Heart left ventricle (tissue), 13 donors: ENCODE measurements around the gene CCNA1.

Source experiments
- POLR2A ChIP-seq, 2 donors: fragments of 450-650 bp; IDR thresholded peaks; one replicate each; pipeline ENCODE4 v1.6.1; 2017; ENCODE audit warnings: antibody characterized with exemption in 2 of 2, mild to moderate bottlenecking in 2 of 2, moderate library complexity in 2 of 2
- TF ChIP-seq, protein P1 (sequence below), 12 donors: fragments of 200-600 bp; sonication (generic) in 4 of 12; IDR thresholded peaks; one replicate each; pipeline versions ENCODE4 v1.5.0 to v1.8.0; 2018 to 2022; ENCODE audit warnings: antibody characterized with exemption in 12 of 12, mild to moderate bottlenecking in 5 of 12
- donor health status: ischemic (EF 13 %, LVEDD 7.1; RV severe dilation, severe dysfunction).
- donor health status: DM: no; HTN: yes; CAD: no.
- donor health status: DM: no; HTN: no; CAD: no.
- donor health status: ischemic (EF 25% LVEDD 6.9; RV normal size, moderate dysfunction).
- donor health status: ischemic (EF 25% LVEDD 5.7; RV mildly dilated, moderate dysfunction).
- donor health status: ischemic (EF 35%, LVEDD 5.7; RV mildly dilated, moderate dysfunction).
- donor health status: nonischemic (EF 11% LVEDD 7.7; RV severe dilation, severe dysfunction).
- donor health status: DM: yes; HTN: yes; CAD: no.
- donor health status: PGD.
- donor health status: ischemic (EF 29% LVEDD 5.4; RV normal size, mild dysfunction).
- donor health status: nonischemic (EF 23%, LVEDD 6.1; RV moderate dilation, normal function).

DNA sequence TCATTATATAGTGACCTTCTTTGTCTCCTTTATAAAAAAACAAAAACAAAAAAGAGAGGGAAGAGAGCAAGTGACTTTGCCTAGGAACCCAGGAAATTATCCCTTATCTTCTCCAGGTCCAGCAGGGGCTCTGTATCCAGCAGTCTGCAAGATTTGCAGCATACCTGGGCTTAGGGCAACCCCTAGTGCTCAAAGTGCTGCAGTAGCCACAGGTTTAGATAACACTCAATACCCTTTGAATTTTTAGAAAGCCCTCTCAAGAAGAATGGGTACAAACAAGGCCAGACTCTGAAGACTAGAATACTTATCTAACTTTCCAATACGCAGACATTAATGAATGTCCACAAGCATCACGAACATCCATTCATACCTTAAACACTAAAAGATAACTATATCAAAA is 43.2 kb downstream of the CCNA1 start:
- TF ChIP-seq, protein P1, sequence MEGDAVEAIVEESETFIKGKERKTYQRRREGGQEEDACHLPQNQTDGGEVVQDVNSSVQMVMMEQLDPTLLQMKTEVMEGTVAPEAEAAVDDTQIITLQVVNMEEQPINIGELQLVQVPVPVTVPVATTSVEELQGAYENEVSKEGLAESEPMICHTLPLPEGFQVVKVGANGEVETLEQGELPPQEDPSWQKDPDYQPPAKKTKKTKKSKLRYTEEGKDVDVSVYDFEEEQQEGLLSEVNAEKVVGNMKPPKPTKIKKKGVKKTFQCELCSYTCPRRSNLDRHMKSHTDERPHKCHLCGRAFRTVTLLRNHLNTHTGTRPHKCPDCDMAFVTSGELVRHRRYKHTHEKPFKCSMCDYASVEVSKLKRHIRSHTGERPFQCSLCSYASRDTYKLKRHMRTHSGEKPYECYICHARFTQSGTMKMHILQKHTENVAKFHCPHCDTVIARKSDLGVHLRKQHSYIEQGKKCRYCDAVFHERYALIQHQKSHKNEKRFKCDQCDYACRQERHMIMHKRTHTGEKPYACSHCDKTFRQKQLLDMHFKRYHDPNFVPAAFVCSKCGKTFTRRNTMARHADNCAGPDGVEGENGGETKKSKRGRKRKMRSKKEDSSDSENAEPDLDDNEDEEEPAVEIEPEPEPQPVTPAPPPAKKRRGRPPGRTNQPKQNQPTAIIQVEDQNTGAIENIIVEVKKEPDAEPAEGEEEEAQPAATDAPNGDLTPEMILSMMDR (IDR thresholded peaks at IDR 0.05), result no peak
- TF ChIP-seq POLR2A (IDR thresholded peaks at IDR 0.05), result no peak
